ENCODE results near the gene SLC25A19.
"Not testable (repeated sequence)": the region's sequence is repeated elsewhere in the genome, so short reads cannot be mapped to it uniquely, and the experiment has no call there.

Gene SLC25A19

GRCh38 chr17:75301049-75301448 lies 11.8 kb upstream of the SLC25A19 start:
- no peak for DNase-seq

GRCh38 chr17:75300280-75300679 lies 11.0 kb upstream of the SLC25A19 start:
- DNase-seq = no peak

- DNase-seq = no peak
These were observed 6.2 kb upstream of the SLC25A19 start for GRCh38 chr17:75295201-75296158.

- not testable (repeated sequence) for DNase-seq
These were observed 3.7 kb upstream of the SLC25A19 start for GRCh38 chr17:75292810-75293448.

- peak; percentile 68 for DNase-seq
These were observed 652 bp upstream of the SLC25A19 start for GRCh38 chr17:75289832-75290337.

- no peak for DNase-seq
These were observed 491 bp downstream of the SLC25A19 start for GRCh38 chr17:75288770-75289114.

GRCh38 chr17:75288359-75288758 lies 874 bp downstream of the SLC25A19 start:
- no peak for DNase-seq

GRCh38 chr17:75287221-75287620 lies 2.0 kb downstream of the SLC25A19 start:
- no peak for DNase-seq

- DNase-seq = no peak
These were observed 4.1 kb downstream of the SLC25A19 start for GRCh38 chr17:75285123-75285522.

GRCh38 chr17:75280189-75280588 lies 9.0 kb downstream of the SLC25A19 start:
- DNase-seq = not testable (repeated sequence)

GRCh38 chr17:75277664-75278071 lies 11.6 kb downstream of the SLC25A19 start:
- no peak for DNase-seq

- no peak for DNase-seq
These were observed 15.1 kb downstream of the SLC25A19 start for GRCh38 chr17:75273977-75274708.

GRCh38 chr17:75272848-75273184 lies 16.4 kb downstream of the SLC25A19 start:
- DNase-seq = no peak

GRCh38 chr17:75271955-75272847 lies 17.0 kb downstream of the SLC25A19 start:
- no peak for DNase-seq

GRCh38 chr17:75271233-75271954 lies 17.8 kb downstream of the SLC25A19 start:
- peak; percentile 83 for DNase-seq

- no peak for DNase-seq
These were observed 18.3 kb downstream of the SLC25A19 start, which contains the start of gene MIF4GD for GRCh38 chr17:75270966-75271232. Gene MIF4GD (minus strand): TSS chr17:75271231. CDS start chr17:75270195, 1,036 bp downstream.

- no peak for DNase-seq
These were observed 18.8 kb downstream of the SLC25A19 start for GRCh38 chr17:75270218-75270965.

- DNase-seq = no peak
These were observed 19.4 kb downstream of the SLC25A19 start for GRCh38 chr17:75269844-75270217.

GRCh38 chr17:75267411-75268232 lies 21.6 kb downstream of the SLC25A19 start:
- no peak for DNase-seq

- DNase-seq = no peak
These were observed 22.2 kb downstream of the SLC25A19 start for GRCh38 chr17:75267153-75267410.
